Activated CD4-positive, alpha-beta T cell treated with anti-CD3 and anti-CD28 coated beads, Interleukin-10, Interleukin-2, amounts not matched to agents 100 ng/mL and 50 ng/mL, durations not matched to agents 16 hours and 8 hours (primary cell): ENCODE measurements around the gene LARP6.
"Not testable (repeated sequence)": the region's sequence is repeated elsewhere in the genome, so short reads cannot be mapped to it uniquely, and the experiment has no call there.

ENCODE experiments used
- DNase-seq: peaks from one replicate; pipeline ENCODE4 v3.0.0-alpha.2; 2020

LARP6 gene

GRCh38 chr15:70829371-70830166 lies 24.4 kb downstream of the LARP6 start:
- no peak for DNase-seq

GRCh38 chr15:70827721-70828120 lies 26.2 kb downstream of the LARP6 start:
- no peak for DNase-seq

- DNase-seq = no peak
Observed at GRCh38 chr15:70826634-70827033, 27.3 kb downstream of the LARP6 start.

GRCh38 chr15:70825841-70826240 lies 28.1 kb downstream of the LARP6 start:
- no peak for DNase-seq

GRCh38 chr15:70823196-70823595 lies 30.8 kb downstream of the LARP6 start:
- DNase-seq = no peak

GRCh38 chr15:70820214-70820613 lies 33.7 kb downstream of the LARP6 start:
- no peak for DNase-seq

GRCh38 chr15:70818580-70818979 lies 35.4 kb downstream of the LARP6 start:
- no peak for DNase-seq

- DNase-seq = no peak
Observed at GRCh38 chr15:70817266-70817665, 36.7 kb downstream of the LARP6 start.

GRCh38 chr15:70815604-70816003 lies 38.4 kb downstream of the LARP6 start:
- no peak for DNase-seq

- DNase-seq = not testable (repeated sequence)
Observed at GRCh38 chr15:70815011-70815410, 38.9 kb downstream of the LARP6 start.

- no peak for DNase-seq
Observed at GRCh38 chr15:70812827-70813364, 41.1 kb downstream of the LARP6 start.

- DNase-seq = no peak
Observed at GRCh38 chr15:70810916-70811578, 42.9 kb downstream of the LARP6 start.

GRCh38 chr15:70806992-70807712 lies 46.8 kb downstream of the LARP6 start:
- no peak for DNase-seq

- not testable (repeated sequence) for DNase-seq
Observed at GRCh38 chr15:70804388-70804787, 49.6 kb downstream of the LARP6 start.

GRCh38 chr15:70802629-70803028 lies 51.3 kb downstream of the LARP6 start:
- DNase-seq = no peak

GRCh38 chr15:70801109-70801508 lies 52.8 kb downstream of the LARP6 start:
- no peak for DNase-seq

- DNase-seq = no peak
Observed at GRCh38 chr15:70799667-70800450, 54.1 kb downstream of the LARP6 start.

GRCh38 chr15:70797464-70797863 lies 56.5 kb downstream of the LARP6 start:
- no peak for DNase-seq

- no peak for DNase-seq
Observed at GRCh38 chr15:70796516-70797310, 57.2 kb downstream of the LARP6 start.

- no peak for DNase-seq
Observed at GRCh38 chr15:70795311-70795665, 58.7 kb downstream of the LARP6 start.

- DNase-seq = no peak
Observed at GRCh38 chr15:70794596-70795310, 59.2 kb downstream of the LARP6 start.
